ENCODE data around the gene RPL32. TPM values are rescaled to one million over a fixed set of nuclear protein-coding genes. Genes with fewer than 3 reads are reported as not detected.

The RPL32 gene
- polyA plus RNA-seq (1,160 and 1,223 TPM in 2 replicates), polyA minus RNA-seq (368 and 369 TPM in 2 replicates)

DNA sequence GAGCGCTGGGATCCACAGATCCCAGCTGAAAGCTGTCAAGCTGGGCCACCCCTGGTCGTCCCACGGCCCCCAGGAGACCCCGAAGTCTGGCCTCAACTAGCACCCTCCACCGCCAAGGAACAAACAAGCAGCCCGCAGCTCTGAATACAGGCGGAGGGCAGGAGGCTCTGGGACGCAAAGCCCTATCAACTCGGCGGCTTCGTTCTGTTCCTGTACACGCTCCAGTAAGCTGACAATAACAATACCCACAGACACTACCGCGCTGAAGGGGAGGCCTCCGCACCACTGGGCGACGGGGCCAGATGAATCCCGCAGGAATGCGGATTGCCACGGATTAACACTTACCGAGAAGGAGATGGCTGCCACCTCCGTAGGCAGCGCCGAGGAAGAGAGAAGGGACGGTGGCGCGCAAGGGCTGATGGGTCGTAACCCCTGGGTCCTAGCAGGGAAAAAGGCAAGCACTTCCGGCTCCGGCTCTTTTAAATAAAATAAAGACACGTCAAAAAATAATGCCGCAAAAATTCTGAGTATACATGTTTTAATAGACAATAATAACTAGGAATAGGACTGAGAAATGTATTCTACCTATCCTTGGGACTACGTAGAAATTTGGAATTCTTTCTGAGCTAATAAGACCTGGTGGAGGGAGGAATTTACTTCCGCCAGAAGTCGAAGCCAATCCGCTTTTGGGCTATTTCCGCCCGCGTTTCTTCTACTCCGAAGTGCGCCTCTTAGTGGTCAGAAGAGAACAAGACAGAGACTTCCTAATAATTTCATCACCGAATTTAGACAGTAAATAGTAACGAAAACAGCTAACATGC lies at the start of gene RPL32:
RPL32 (minus strand) TSS at position 417 of the 821 bp plus-strand sequence. CDS start 1,328 bp downstream, outside the sequence.
- no peaks in the 10 kb centered on the region for H3K36me3 ChIP-seq (ENCODE audit: insufficient read depth, low read length)

DNA sequence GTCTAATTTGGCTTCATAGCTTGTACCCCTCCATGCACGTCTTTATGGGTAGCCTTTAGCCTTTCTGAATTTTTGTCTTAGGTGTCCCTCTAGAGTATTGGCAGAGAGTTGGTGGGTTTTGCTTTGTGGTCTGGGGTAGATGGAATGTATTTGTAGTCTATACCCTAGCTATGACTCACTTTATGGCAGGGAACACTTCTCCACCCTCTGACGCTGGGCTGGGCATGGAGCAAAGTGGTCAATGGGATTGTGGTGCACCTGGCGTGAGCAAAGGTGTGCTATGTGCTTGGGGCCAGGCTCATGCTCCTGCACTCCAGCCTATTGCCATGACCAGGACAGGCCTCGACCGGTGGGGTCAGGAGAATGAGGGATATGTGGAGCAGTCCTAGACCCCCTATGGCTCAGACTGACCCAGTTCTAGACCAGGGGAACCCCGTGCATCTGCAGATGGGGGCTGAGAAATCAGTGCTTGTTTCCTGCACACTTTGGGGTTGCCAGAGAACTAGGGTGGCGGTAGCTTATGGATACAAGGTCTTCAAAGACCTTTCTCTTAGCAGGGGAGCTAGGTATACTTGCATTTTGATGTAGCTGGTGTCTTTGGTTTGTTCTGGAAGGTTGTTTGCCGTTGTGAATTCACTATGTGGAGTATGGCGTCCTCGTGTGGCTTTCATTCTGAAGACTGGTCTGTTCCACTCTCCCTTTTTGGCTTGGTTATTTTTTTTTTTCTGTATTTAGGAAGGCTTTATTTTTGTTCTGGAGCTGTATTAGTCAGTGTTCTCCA lies 49.4 kb upstream of the RPL32 start:
- no peaks in the 10 kb centered on the region for H3K27me3 ChIP-seq (ENCODE audit: insufficient read depth, low read depth, low read length)
- no peaks in the 10 kb centered on the region for H3K79me2 ChIP-seq (replicated peaks; ENCODE audit: insufficient read depth, low read length)
- H2AFZ ChIP-seq (ENCODE audit: low read depth, low read length): no peak overlapping the region
- H4K20me1 ChIP-seq (ENCODE audit: insufficient read depth): no peaks in the 10 kb centered on the region
- H3K4me3 ChIP-seq (ENCODE audit: low read length): no peak overlapping the region
- H3K27ac ChIP-seq (ENCODE audit: low read length): no peak overlapping the region
- H3F3A ChIP-seq (ENCODE audit: insufficient read depth, low read length, poor library complexity, severe bottlenecking): no peaks in the 10 kb centered on the region
- no peak overlapping the region for H3K9ac ChIP-seq (ENCODE audit: low read length)
- H3K9me3 ChIP-seq (ENCODE audit: low read length): no peaks in the 10 kb centered on the region
- H3K9me2 ChIP-seq (ENCODE audit: insufficient read depth, low read length): no peaks in the 10 kb centered on the region
- no peaks in the 10 kb centered on the region for H3K36me3 ChIP-seq (ENCODE audit: insufficient read depth, low read length)
- H3K4me2 ChIP-seq (ENCODE audit: low read length): no peak overlapping the region
- TF ChIP-seq MXI1 (conservative IDR thresholded peaks at IDR 0.05; ENCODE audit: poor library complexity, severe bottlenecking): no peak
- no peak for TF ChIP-seq POLR2AphosphoS5 (IDR thresholded peaks at IDR 0.05)
- TF ChIP-seq, protein P1, sequence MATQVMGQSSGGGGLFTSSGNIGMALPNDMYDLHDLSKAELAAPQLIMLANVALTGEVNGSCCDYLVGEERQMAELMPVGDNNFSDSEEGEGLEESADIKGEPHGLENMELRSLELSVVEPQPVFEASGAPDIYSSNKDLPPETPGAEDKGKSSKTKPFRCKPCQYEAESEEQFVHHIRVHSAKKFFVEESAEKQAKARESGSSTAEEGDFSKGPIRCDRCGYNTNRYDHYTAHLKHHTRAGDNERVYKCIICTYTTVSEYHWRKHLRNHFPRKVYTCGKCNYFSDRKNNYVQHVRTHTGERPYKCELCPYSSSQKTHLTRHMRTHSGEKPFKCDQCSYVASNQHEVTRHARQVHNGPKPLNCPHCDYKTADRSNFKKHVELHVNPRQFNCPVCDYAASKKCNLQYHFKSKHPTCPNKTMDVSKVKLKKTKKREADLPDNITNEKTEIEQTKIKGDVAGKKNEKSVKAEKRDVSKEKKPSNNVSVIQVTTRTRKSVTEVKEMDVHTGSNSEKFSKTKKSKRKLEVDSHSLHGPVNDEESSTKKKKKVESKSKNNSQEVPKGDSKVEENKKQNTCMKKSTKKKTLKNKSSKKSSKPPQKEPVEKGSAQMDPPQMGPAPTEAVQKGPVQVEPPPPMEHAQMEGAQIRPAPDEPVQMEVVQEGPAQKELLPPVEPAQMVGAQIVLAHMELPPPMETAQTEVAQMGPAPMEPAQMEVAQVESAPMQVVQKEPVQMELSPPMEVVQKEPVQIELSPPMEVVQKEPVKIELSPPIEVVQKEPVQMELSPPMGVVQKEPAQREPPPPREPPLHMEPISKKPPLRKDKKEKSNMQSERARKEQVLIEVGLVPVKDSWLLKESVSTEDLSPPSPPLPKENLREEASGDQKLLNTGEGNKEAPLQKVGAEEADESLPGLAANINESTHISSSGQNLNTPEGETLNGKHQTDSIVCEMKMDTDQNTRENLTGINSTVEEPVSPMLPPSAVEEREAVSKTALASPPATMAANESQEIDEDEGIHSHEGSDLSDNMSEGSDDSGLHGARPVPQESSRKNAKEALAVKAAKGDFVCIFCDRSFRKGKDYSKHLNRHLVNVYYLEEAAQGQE (IDR thresholded peaks at IDR 0.05; ENCODE audit: borderline replicate concordance): no peak
- no peak for TF ChIP-seq TAF1 (IDR thresholded peaks at IDR 0.05; ENCODE audit: low read depth)
- TF ChIP-seq EZH2 (IDR thresholded peaks at IDR 0.05; ENCODE audit: borderline replicate concordance, insufficient read depth, low read length, poor library complexity, severe bottlenecking): no peak
- TF ChIP-seq EP300 (conservative IDR thresholded peaks at IDR 0.05; ENCODE audit: poor library complexity, severe bottlenecking): no peak
- TF ChIP-seq RAD21 (conservative IDR thresholded peaks at IDR 0.05): no peak

More for the DNA sequence above, at the start of gene RPL32:
- H3K9me2 ChIP-seq (ENCODE audit: insufficient read depth, low read length): no peaks in the 10 kb centered on the region
- peaks cover 33% of the 10 kb centered on the region for H3K79me2 ChIP-seq (replicated peaks; ENCODE audit: insufficient read depth, low read length)
- peak within 1 kb of the TSS; percentile 99 for H3K4me3 ChIP-seq (ENCODE audit: low read length)
- H3F3A ChIP-seq (ENCODE audit: insufficient read depth, low read length, poor library complexity, severe bottlenecking): no peaks in the 10 kb centered on the region
- peaks cover 3% of the 10 kb centered on the region for H4K20me1 ChIP-seq (ENCODE audit: insufficient read depth)
- H2AFZ ChIP-seq (ENCODE audit: low read depth, low read length): peak within 1 kb of the TSS; percentile 92
- H3K9ac ChIP-seq (ENCODE audit: low read length): peak within 1 kb of the TSS; percentile 89
- H3K9me3 ChIP-seq (ENCODE audit: low read length): no peaks in the 10 kb centered on the region
- TF ChIP-seq MXI1 (conservative IDR thresholded peaks at IDR 0.05; ENCODE audit: poor library complexity, severe bottlenecking): peak; percentile 97
- no peak for TF ChIP-seq EZH2 (IDR thresholded peaks at IDR 0.05; ENCODE audit: borderline replicate concordance, insufficient read depth, low read length, poor library complexity, severe bottlenecking)
- peak; percentile 95 for TF ChIP-seq CTCF (IDR thresholded peaks at IDR 0.05; ENCODE audit: poor library complexity, severe bottlenecking)
- peak; percentile 99 for TF ChIP-seq POLR2AphosphoS5 (IDR thresholded peaks at IDR 0.05)
- peak; percentile 95 for TF ChIP-seq TAF1 (IDR thresholded peaks at IDR 0.05; ENCODE audit: low read depth)
- TF ChIP-seq, protein P1 (IDR thresholded peaks at IDR 0.05; ENCODE audit: borderline replicate concordance): peak; percentile 96
- TF ChIP-seq SMC3 (conservative IDR thresholded peaks at IDR 0.05; ENCODE audit: poor library complexity): peak; percentile 70
- TF ChIP-seq EP300 (conservative IDR thresholded peaks at IDR 0.05; ENCODE audit: poor library complexity, severe bottlenecking): peak; percentile 49
- TF ChIP-seq RAD21 (conservative IDR thresholded peaks at IDR 0.05): no peak
- no peaks in the 10 kb centered on the region for H3K27me3 ChIP-seq (ENCODE audit: insufficient read depth, low read depth, low read length)
- peak within 1 kb of the TSS; percentile 80 for H3K27ac ChIP-seq (ENCODE audit: low read length)
- peak within 1 kb of the TSS; percentile 96 for H3K4me2 ChIP-seq (ENCODE audit: low read length)
